Activated CD8-positive, alpha-beta memory T cell treated with anti-CD3 and anti-CD28 coated beads, Interleukin-2, amount 10 ng/mL, durations not matched to agents 7 days and 5 days (primary cell): Measurements from ENCODE around the gene SSTR1. TPM values are rescaled to one million over a fixed set of nuclear protein-coding genes. Genes with fewer than 3 reads are reported as not detected.

Source experiments
- ATAC-seq: fragments of 150-1000 bp; cut with Tn5 transposase; one replicate; pipeline ENCODE4 v1.10.0; 2021; ENCODE audit warnings: moderate library complexity
- CTCF ChIA-PET: fragments of 350-600 bp; sonication (Branson Sonifier 250); formaldehyde crosslinking; loops from one replicate; lab custom pipeline; 2021; ENCODE audit warnings: antibody characterized with exemption; lab: Charles Lee
- DNase-seq: peaks from one replicate; pipeline ENCODE4 v3.0.0-alpha.2; 2020
- H3K27ac Mint-ChIP-seq: one replicate; pipeline ENCODE4 v1.8.0; 2021; ENCODE audit warnings: mild to moderate bottlenecking, mixed read lengths
- H3K27me3 Mint-ChIP-seq: one replicate; pipeline ENCODE4 v1.8.0; 2021; ENCODE audit warnings: mixed read lengths
- H3K36me3 Mint-ChIP-seq: one replicate; pipeline ENCODE4 v1.8.0; 2021; ENCODE audit warnings: mild to moderate bottlenecking, mixed read lengths
- H3K4me1 Mint-ChIP-seq: one replicate; pipeline ENCODE4 v1.8.0; 2021; ENCODE audit warnings: mixed read lengths
- H3K4me3 Mint-ChIP-seq: one replicate; pipeline ENCODE4 v1.8.0; 2021; ENCODE audit warnings: mild to moderate bottlenecking, moderate library complexity, mixed read lengths
- H3K9me3 Mint-ChIP-seq: one replicate; pipeline ENCODE4 v1.8.0; 2022; ENCODE audit warnings: low read depth, mixed read lengths
- total RNA-seq, 2 experiments: library from RNA; stranded (reverse); gene quantifications; one replicate each; pipeline ENCODE4 v1.2.3, GENCODE V29; 2021

Gene SSTR1
- total RNA-seq, 2 experiments from 2014 or later: not detected

DNA sequence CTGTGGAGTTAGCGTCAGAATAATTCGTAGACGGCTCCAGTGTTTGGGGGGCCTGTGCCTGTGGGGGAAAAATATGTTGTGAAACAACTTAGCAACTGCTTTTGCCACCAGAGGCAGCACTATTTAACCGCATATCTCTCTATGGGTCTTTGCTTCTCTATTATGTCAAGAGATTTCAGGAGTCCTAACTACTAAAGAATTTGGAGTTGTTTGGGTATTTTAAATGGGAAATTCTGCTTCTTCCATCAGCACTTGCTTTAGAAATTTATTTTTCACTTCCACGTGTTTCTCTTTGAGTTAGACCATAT is 48.8 kb downstream of the SSTR1 start:
- peaks cover 2% of the 10 kb centered on the region for H3K36me3 Mint-ChIP-seq
- ATAC-seq (no peak), DNase-seq (no peak)
- H3K4me1 Mint-ChIP-seq: peaks cover 4% of the 10 kb centered on the region
- CTCF ChIA-PET: interaction anchor here (0.8 kb wide), 1 partner anchor 63 kb away, joined by 3 read pairs; no protein-coding TSS in a partner anchor
- H3K27ac Mint-ChIP-seq: no peak overlapping the region
- H3K27me3 Mint-ChIP-seq: peaks cover 42% of the 10 kb centered on the region
- H3K4me3 Mint-ChIP-seq: no peak overlapping the region
- peaks cover 2% of the 10 kb centered on the region for H3K9me3 Mint-ChIP-seq

DNA sequence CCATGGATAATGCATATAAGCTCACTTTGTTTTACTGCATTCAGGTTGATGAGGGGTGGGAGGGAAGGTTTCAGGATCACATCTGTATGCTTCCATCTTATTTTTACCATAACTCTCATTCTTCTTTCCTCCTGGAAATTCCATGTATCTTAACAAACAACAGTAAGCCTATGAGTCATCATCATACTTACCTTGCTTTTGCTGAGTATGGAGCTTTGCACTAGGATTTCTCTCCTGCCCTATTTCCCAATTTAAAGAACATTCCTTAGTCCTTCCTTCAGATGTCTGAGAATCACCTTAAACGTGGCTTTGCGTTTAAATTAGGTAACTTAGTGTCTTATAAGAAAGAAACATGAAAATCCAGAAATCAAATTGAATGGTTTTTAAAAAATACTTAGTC is 49.8 kb downstream of the SSTR1 start:
- ATAC-seq (no peak), DNase-seq (no peak)
- peaks cover 2% of the 10 kb centered on the region for H3K9me3 Mint-ChIP-seq
- peaks cover 2% of the 10 kb centered on the region for H3K36me3 Mint-ChIP-seq
- peaks cover 40% of the 10 kb centered on the region for H3K27me3 Mint-ChIP-seq
- CTCF ChIA-PET: interaction anchor here (0.8 to 1.1 kb wide), 2 partner anchors 62 to 354 kb away, joined by 3 read pairs; no protein-coding TSS in a partner anchor
- H3K4me3 Mint-ChIP-seq: no peak overlapping the region
- no peak overlapping the region for H3K27ac Mint-ChIP-seq
- peaks cover 4% of the 10 kb centered on the region for H3K4me1 Mint-ChIP-seq

DNA sequence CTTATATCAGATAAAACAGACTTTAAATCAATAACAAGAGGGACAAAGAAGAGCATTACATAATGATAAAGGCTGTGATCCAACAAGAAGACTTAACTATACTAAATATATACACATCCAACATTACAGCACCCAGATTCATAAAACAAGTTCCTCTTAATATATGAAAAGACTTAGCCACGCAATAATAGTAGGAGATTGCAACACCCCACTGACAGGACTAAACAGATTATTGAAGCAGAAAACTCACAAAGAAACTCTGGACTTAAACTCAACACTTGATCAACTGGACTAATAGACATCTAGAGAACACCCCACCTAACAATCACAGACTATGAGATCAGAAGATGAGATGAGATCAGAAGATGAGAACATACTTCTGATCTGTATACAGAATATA is 53.9 kb downstream of the SSTR1 start:
- Mint-ChIP-seq H3K9me3 (peaks cover 2% of the 10 kb centered on the region), H3K4me1 (no peaks in the 10 kb centered on the region), H3K27me3 (peaks cover 11% of the 10 kb centered on the region), H3K27ac (no peak overlapping the region), H3K36me3 (peaks cover 2% of the 10 kb centered on the region), H3K4me3 (no peak overlapping the region)
- CTCF ChIA-PET: no interaction called here
- DNase-seq (no peak), ATAC-seq (no peak)

Other genes starting within 250 kb of the SSTR1 start
- not detected for gene CLEC14A, start 48.2 kb downstream of the SSTR1 start, total RNA-seq